IPS DF 19.7 (cell line): Measurements from ENCODE around the gene SLF2.

Experiments
- DNase-seq: peaks from one replicate; pipeline ENCODE4 v3.0.0-alpha.2; 2013; ENCODE audit warnings: low read depth, low spot score

The SLF2 gene

DNA sequence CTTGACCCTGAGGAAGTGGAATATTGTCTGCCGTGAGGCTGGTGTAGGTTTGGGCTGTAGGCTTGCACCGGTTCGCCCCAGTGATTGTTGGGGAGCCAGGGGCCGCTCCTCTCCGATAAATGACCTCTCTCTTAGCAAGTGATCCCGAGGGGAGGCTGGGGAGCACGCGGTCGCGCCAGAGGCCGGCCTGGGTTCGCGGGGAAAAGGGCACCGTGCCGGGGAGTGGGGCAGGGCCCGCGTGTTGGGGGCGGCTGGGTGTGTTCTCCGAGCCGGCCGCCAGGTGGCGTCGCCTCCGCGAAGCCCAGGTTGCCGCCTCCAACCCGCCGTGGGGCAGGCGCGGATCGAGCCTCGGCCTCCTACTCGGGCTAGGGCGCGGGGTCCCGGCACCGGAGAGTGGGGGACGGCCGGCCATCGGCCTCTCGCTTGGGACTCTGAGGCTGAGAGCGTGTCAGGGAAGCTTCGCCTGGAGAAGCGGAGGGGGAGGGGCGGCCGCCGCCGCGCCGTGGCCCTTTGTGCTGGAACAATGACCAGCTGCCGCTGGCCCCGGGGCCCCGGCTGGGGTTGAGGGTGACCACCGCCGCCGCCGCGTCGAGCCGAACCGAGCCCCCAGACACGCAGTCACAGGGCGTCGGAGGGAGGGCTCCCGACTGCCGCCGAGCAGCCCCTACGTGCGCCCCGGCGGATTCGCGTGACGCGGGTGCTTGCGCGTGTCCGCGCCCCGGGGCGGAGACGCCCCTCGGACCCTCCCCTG lies 86.4 kb downstream of the SLF2 start:
- DNase-seq: no peak

DNA sequence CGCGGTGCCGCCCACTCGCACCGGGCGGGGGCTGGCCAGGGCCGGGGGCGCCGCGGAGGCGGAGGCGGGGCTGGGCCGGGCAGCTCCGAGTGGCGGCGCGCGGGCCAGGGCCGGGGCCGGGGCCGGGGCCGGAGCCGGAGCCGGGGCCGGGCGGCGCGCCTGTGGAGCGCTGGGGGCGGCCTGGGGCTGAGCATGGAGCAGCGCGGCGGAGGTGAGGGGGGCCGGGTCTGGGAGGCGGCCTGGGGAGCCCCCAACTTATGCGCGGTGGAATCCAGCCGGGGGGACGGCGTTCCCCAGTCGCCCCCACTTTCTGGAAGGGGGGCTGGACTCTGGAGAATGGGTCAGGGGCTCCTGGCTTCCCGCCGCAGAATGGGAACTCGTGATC lies 87.0 kb downstream of the SLF2 start, which contains the start of gene LZTS2:
LZTS2 (plus strand) TSS at position 67 of the 385 bp plus-strand sequence. CDS start 2,731 bp downstream, outside the sequence.
- DNase-seq: no peak

DNA sequence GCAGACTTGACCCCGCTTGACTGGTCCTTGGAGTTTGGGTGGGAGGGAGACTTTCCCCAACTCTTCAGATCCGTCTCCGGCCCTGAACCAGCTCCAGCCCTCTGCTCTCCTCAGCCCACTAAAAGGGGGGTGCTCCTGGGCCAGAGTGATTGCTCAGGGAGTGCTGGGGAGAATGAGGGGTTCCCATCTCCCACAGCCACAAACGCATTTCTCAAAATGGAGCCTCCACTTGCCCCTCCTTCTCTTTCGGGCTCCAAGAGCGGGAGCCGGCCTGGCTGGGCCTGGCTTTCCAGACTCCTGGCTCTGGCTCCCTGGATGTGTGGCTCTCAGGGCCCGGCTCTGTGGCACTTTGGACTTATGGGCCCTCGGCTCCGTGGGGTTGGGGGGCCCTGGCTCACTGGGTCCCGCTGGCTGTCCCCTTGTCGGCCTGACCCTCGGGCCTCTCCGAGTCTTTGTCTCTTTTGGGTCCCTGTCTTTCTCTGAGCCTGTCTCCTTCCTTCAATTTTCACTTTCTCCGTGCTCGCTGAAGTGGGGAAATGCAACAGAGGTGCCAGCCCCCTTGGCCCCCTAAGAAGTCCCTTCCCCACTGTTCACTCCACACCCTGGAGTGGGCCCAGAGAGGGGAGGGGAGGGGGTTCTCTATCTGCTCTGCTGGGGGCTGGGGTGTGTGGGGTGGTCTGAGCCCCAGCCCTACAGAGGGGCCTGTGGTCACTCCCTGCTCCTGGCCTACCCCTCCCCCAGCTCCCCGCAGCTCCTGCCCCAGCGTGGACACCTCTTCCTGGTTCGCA lies 87.6 kb downstream of the SLF2 start:
- DNase-seq: no peak

GRCh38 chr10:101000915-101001658 lies 88.3 kb downstream of the SLF2 start:
- no peak for DNase-seq

GRCh38 chr10:101001659-101002035 lies 88.9 kb downstream of the SLF2 start:
- DNase-seq: no peak

DNA sequence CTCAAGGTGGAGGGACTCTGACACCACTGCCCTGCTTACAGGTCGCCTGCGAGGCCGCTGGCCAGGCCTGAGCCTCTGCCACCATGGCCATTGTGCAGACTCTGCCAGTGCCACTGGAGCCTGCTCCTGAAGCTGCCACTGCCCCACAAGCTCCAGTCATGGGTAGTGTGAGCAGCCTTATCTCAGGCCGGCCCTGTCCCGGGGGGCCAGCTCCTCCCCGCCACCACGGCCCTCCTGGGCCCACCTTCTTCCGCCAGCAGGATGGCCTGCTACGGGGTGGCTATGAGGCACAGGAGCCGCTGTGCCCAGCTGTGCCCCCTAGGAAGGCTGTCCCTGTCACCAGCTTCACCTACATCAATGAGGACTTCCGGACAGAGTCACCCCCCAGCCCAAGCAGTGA lies 89.7 kb downstream of the SLF2 start:
- DNase-seq: no peak

GRCh38 chr10:101003639-101004206 lies 91.0 kb downstream of the SLF2 start:
- no peak for DNase-seq

- DNase-seq: no peak
Measured at GRCh38 chr10:101005361-101005760, 92.6 kb downstream of the SLF2 start.

DNA sequence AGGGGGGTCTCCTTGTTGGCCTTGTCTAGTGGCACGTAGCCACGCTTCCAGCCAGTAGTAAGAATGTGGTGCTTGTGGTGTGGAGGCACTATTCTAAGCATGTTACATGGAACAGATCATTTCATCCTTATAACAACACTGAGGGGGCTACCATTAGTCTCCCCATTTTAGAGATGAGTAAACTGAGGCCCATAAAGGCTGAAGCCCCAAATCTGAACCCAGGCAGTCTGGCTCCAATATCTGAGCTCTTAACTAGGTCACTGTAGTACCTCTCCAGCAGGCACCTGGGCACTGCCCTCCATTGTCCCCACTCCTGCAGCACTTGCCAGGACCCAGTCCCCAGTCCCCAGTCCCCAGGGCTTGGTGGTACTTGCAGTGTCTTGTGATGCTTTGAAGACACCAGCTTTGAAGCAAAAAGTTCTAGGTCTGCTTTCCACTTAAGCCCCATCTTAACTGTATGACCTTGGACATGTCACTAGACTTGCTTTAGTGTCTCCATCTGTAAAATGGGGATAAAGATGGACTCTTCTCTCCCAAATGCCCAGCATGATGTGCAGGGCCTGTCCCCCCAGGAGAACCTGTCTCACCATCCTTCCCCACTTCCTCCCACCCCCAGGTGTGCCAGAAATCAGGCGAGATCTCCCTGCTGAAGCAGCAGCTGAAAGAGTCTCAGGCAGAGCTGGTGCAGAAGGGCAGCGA lies 93.3 kb downstream of the SLF2 start:
- DNase-seq: no peak

- DNase-seq: no peak
Measured at GRCh38 chr10:101006593-101007098, 93.9 kb downstream of the SLF2 start.

- no peak for DNase-seq
Measured at GRCh38 chr10:101007099-101007711, 94.4 kb downstream of the SLF2 start.

- no peak for DNase-seq
Measured at GRCh38 chr10:101007915-101008822, 95.4 kb downstream of the SLF2 start.

DNA sequence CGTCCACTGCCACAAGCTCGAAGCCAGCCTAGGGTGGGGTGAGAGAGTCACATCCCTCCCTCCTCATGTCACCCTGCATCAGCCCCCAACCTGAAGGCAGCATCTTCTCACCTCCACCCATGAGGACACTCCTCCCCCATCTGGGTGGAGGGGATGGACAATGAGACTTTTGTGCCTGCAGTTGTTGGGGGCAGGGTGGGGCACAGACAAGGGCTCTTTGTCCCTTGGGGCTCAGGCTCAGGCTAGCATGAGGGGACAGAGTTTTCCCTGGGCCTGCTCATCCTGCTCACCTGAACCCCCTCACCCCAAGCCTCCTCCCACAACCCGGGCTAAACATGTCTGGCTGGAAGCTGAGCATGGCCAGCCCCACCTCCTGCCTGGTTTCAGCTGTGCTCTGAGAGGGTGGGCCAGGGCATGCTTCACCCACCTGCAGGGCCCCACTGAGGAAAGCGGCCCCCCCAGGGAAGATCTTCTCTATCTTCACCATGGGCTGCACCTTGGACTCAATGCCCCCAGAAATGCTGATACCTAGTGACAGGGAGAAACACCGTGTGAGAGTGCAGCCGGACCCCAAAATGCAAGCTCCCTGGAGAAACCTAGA lies 96.2 kb downstream of the SLF2 start:
- DNase-seq: no peak

GRCh38 chr10:101010329-101010728 lies 97.6 kb downstream of the SLF2 start:
- DNase-seq: no peak

DNA sequence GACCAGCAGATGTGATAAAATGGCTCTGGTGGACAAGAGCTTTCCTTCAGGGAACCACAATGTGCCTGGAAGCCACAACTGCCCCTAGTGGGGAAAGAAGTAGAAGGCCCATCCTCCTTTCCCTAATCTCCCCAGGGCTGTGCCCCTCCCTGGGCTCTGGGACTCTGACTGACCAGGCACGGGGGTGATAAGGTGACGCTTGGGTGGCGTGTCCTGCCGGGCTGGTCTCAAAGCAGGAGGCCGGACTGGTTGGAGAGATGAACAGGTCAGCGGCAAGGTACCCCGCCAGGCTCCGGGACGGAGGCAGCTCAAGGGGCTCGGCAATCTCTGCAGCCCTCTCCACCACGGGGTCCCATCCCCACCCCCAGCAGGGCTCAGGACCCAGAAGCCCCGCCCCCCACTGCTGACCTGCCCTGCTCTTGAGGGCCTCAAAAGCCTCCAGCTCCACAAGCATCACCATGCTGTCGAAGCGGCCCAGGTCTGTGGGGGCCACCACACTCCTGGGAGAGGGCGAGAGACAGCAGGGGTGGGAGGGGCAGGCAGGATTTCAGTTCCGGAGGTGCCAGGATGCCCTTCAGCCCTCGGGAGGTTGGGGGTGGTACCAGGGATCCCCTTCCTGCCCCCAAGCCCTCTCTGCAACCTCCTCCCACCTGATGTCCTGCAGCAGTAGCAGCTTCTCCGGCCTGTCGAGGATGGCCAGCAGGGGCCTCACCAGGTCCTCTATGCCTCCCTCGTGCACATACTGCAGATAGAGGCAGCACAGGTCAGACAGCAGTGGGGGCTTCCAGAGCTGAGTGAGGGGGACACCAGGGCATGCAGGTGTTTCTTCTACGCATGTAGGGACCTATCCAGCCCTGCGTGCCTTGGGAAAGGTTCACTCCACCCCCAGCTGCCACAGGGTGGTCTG lies 99.0 kb downstream of the SLF2 start:
- DNase-seq: no peak

DNA sequence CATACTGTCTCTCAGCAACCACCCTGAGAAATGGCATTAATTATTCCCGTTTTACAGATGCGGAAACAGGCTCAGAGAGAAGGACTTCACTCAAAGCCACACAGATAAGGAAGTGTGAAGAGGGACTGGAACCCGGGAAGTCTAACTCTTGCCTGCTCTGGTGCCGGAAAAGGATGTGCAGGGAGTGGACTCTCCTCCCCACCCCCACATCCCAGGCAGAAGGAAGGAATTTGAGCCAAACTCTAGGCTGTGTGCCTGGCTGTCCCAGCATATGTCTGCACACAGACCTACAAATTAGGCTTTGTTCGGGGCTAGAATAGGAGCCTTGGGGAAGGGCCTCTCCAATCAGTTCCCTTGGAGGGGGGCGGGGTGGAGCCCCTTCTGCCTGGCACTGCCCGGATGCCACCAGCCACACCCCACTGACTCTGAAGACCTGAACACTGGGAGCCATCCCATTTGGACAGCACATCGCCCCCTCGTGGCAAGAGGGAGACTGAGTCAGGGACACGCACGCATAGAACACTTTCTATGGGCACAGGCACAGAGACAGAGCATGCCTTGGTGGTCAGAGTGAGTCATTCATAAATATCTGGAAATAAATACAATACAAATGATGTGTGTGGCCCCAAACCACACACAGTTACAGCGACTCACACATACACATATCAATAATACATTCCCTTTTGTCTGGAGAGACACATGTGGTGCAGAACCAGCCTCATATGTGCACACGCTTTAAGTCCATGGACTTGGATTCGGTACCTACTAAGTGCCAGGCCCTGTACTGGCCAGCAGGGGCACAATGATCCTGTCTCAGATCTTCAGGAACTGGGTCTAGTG lies 100.0 kb downstream of the SLF2 start:
- DNase-seq: no peak

DNA sequence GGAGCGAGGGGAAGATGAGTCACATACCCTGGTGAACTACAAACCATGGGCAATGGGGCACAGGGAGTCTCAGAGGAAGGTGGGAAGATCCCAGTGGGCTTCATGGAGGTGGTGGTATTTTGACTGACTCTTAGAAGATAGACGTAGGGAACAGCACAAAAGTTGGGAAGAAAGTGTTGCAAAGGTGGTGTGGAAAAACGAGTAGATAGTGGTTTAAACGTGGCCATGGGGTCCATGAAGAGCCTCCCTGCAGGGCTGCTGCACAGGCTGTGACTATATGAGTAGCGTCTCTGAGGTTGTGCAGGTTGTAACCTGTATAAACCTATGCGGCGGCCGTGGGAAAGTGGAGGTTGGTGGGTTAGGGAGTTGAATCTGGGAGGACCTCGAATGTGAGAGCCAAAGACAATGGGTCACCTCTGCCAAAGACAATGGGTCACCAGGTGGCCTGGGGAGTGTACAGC lies 100.6 kb downstream of the SLF2 start:
- DNase-seq: no peak
